HEK293 (cell line): ENCODE results near the gene GUCY2D.

Experiments used
- GLIS1 ChIP-seq: fragments of 450-650 bp; formaldehyde crosslinking; IDR thresholded peaks from 2 replicates; pipeline ENCODE4 v1.5.1; 2016; ENCODE audit warnings: missing biosample characterization, missing genetic modification characterization
- SCRT2 ChIP-seq: fragments of 450-650 bp; formaldehyde crosslinking; IDR thresholded peaks from 2 replicates; pipeline ENCODE4 v1.5.1; 2016; ENCODE audit warnings: missing biosample characterization, missing genetic modification characterization
- ZBTB21 ChIP-seq: fragments of 450-650 bp; formaldehyde crosslinking; IDR thresholded peaks from 2 replicates; pipeline ENCODE4 v1.5.1; 2017; ENCODE audit warnings: missing biosample characterization, missing genetic modification characterization
- ZBTB44 ChIP-seq: fragments of 450-650 bp; IDR thresholded peaks from 2 replicates; pipeline ENCODE4 v1.5.1; 2018; ENCODE audit warnings: missing biosample characterization, mild to moderate bottlenecking, missing genetic modification characterization
- ZNF114 ChIP-seq: fragments of 450-650 bp; formaldehyde crosslinking; IDR thresholded peaks from 2 replicates; pipeline ENCODE4 v1.5.0; 2017; ENCODE audit warnings: missing biosample characterization, missing genetic modification characterization
- ZNF148 ChIP-seq: fragments of 450-650 bp; formaldehyde crosslinking; IDR thresholded peaks from 2 replicates; pipeline ENCODE4 v1.5.0; 2017; ENCODE audit warnings: missing biosample characterization, missing genetic modification characterization, borderline replicate concordance
- ZNF223 ChIP-seq: fragments of 450-650 bp; formaldehyde crosslinking; IDR thresholded peaks from 2 replicates; pipeline ENCODE4 v1.5.1; 2016; ENCODE audit warnings: missing biosample characterization, missing genetic modification characterization
- ZNF24 ChIP-seq: fragments of 450-650 bp; formaldehyde crosslinking; IDR thresholded peaks from 2 replicates; pipeline ENCODE4 v1.5.1; 2016; ENCODE audit warnings: missing biosample characterization, missing genetic modification characterization
- ZNF426 ChIP-seq: fragments of 450-650 bp; formaldehyde crosslinking; IDR thresholded peaks from 2 replicates; pipeline ENCODE4 v1.5.1; 2017; ENCODE audit warnings: missing biosample characterization, missing genetic modification characterization, mild to moderate bottlenecking, inconsistent platforms, moderate library complexity
- ZNF510 ChIP-seq: fragments of 450-650 bp; formaldehyde crosslinking; IDR thresholded peaks from 2 replicates; pipeline ENCODE4 v1.5.1; 2018; ENCODE audit warnings: mild to moderate bottlenecking, missing genetic modification characterization, missing biosample characterization; ENCODE audit not compliant: insufficient replicate concordance
- ZNF521 ChIP-seq: fragments of 450-650 bp; formaldehyde crosslinking; IDR thresholded peaks from 2 replicates; pipeline ENCODE4 v1.5.1; 2017; ENCODE audit warnings: missing biosample characterization, mild to moderate bottlenecking, missing genetic modification characterization
- ZNF529 ChIP-seq: fragments of 450-650 bp; formaldehyde crosslinking; IDR thresholded peaks from 2 replicates; pipeline ENCODE4 v1.5.1; 2017; ENCODE audit warnings: missing genetic modification characterization, missing biosample characterization; ENCODE audit not compliant: insufficient replicate concordance
- ZNF561 ChIP-seq: fragments of 450-650 bp; IDR thresholded peaks from 2 replicates; pipeline ENCODE4 v1.5.1; 2018; ENCODE audit warnings: missing biosample characterization, missing genetic modification characterization, borderline replicate concordance
- ZNF580 ChIP-seq: fragments of 450-650 bp; formaldehyde crosslinking; IDR thresholded peaks from 2 replicates; pipeline ENCODE4 v1.5.1; 2016; ENCODE audit warnings: missing biosample characterization, missing genetic modification characterization
- ZNF600 ChIP-seq: fragments of 450-650 bp; formaldehyde crosslinking; IDR thresholded peaks from 2 replicates; pipeline ENCODE4 v1.5.1; 2016; ENCODE audit warnings: missing biosample characterization, missing genetic modification characterization
- ZNF707 ChIP-seq: fragments of 450-650 bp; formaldehyde crosslinking; IDR thresholded peaks from 2 replicates; pipeline ENCODE4 v1.5.1; 2016; ENCODE audit warnings: missing biosample characterization, missing genetic modification characterization
- ZSCAN23 ChIP-seq: fragments of 450-650 bp; formaldehyde crosslinking; IDR thresholded peaks from 2 replicates; pipeline ENCODE4 v1.5.1; 2016; ENCODE audit warnings: missing biosample characterization, missing genetic modification characterization
- TF ChIP-seq, protein P1 (sequence below): fragments of 450-650 bp; formaldehyde crosslinking; IDR thresholded peaks from 2 replicates; pipeline ENCODE4 v1.5.1; 2017; ENCODE audit warnings: missing biosample characterization, mild to moderate bottlenecking, missing genetic modification characterization, moderate library complexity
- TF ChIP-seq, protein P2 (sequence below): fragments of 450-650 bp; formaldehyde crosslinking; IDR thresholded peaks from 2 replicates; pipeline ENCODE4 v1.5.1; 2016; ENCODE audit warnings: missing biosample characterization, missing genetic modification characterization
- TF ChIP-seq, protein P3 (sequence below): fragments of 450-650 bp; formaldehyde crosslinking; IDR thresholded peaks from 2 replicates; pipeline ENCODE4 v1.5.1; 2016; ENCODE audit warnings: missing biosample characterization, missing genetic modification characterization
- TF ChIP-seq, protein P4 (sequence below): fragments of 450-650 bp; IDR thresholded peaks from 2 replicates; pipeline ENCODE4 v1.5.1; 2018; ENCODE audit warnings: missing biosample characterization, missing genetic modification characterization

GUCY2D gene

GRCh38 chr17:8062807-8063483 lies 60.5 kb downstream of the GUCY2D start (continued):
- TF ChIP-seq, protein P1, sequence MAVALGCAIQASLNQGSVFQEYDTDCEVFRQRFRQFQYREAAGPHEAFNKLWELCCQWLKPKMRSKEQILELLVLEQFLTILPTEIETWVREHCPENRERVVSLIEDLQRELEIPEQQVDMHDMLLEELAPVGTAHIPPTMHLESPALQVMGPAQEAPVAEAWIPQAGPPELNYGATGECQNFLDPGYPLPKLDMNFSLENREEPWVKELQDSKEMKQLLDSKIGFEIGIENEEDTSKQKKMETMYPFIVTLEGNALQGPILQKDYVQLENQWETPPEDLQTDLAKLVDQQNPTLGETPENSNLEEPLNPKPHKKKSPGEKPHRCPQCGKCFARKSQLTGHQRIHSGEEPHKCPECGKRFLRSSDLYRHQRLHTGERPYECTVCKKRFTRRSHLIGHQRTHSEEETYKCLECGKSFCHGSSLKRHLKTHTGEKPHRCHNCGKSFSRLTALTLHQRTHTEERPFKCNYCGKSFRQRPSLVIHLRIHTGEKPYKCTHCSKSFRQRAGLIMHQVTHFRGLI (tag by site-specific recombination) = no peak
- TF ChIP-seq ZNF529 (tag by site-specific recombination) = no peak
- TF ChIP-seq ZNF580 = 0 out of 2 replicates have a peak, but pooled peaks have one; percentile 62
- TF ChIP-seq ZBTB44 = 0 out of 2 replicates have a peak, but pooled peaks have one; percentile 8
- TF ChIP-seq ZSCAN23 (tag by site-specific recombination) = no peak
- TF ChIP-seq, protein P2, sequence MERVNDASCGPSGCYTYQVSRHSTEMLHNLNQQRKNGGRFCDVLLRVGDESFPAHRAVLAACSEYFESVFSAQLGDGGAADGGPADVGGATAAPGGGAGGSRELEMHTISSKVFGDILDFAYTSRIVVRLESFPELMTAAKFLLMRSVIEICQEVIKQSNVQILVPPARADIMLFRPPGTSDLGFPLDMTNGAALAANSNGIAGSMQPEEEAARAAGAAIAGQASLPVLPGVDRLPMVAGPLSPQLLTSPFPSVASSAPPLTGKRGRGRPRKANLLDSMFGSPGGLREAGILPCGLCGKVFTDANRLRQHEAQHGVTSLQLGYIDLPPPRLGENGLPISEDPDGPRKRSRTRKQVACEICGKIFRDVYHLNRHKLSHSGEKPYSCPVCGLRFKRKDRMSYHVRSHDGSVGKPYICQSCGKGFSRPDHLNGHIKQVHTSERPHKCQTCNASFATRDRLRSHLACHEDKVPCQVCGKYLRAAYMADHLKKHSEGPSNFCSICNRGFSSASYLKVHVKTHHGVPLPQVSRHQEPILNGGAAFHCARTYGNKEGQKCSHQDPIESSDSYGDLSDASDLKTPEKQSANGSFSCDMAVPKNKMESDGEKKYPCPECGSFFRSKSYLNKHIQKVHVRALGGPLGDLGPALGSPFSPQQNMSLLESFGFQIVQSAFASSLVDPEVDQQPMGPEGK = no peak
- TF ChIP-seq ZNF510 (tag by site-specific recombination) = no peak
- TF ChIP-seq GLIS1 (tag by site-specific recombination) = peak; percentile 36; the same call in 1 of the 2 replicates
- 0 out of 2 replicates have a peak, but pooled peaks have one; percentile 31 for TF ChIP-seq ZNF561 (tag by site-specific recombination)
- TF ChIP-seq ZNF600 (tag by site-specific recombination) = peak; percentile 89
- no peak for TF ChIP-seq ZNF521 (tag by site-specific recombination)
- TF ChIP-seq, protein P3, sequence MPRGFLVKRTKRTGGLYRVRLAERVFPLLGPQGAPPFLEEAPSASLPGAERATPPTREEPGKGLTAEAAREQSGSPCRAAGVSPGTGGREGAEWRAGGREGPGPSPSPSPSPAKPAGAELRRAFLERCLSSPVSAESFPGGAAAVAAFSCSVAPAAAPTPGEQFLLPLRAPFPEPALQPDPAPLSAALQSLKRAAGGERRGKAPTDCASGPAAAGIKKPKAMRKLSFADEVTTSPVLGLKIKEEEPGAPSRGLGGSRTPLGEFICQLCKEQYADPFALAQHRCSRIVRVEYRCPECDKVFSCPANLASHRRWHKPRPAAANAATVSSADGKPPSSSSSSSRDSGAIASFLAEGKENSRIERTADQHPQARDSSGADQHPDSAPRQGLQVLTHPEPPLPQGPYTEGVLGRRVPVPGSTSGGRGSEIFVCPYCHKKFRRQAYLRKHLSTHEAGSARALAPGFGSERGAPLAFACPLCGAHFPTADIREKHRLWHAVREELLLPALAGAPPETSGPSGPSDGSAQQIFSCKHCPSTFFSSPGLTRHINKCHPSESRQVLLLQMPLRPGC = peak; percentile 66; the same call in 1 of the 2 replicates
- TF ChIP-seq ZNF426 (tag by site-specific recombination) = no peak
- TF ChIP-seq ZNF148 (tag by site-specific recombination) = no peak
- TF ChIP-seq ZBTB21 (tag by site-specific recombination) = no peak; the same call in 1 of the 2 replicates
- no peak for TF ChIP-seq ZNF223 (tag by site-specific recombination)
- TF ChIP-seq, protein P4, sequence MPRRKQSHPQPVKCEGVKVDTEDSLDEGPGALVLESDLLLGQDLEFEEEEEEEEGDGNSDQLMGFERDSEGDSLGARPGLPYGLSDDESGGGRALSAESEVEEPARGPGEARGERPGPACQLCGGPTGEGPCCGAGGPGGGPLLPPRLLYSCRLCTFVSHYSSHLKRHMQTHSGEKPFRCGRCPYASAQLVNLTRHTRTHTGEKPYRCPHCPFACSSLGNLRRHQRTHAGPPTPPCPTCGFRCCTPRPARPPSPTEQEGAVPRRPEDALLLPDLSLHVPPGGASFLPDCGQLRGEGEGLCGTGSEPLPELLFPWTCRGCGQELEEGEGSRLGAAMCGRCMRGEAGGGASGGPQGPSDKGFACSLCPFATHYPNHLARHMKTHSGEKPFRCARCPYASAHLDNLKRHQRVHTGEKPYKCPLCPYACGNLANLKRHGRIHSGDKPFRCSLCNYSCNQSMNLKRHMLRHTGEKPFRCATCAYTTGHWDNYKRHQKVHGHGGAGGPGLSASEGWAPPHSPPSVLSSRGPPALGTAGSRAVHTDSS = no peak
- no peak for TF ChIP-seq ZNF24
- TF ChIP-seq SCRT2 = no peak
- no peak for TF ChIP-seq ZNF114 (tag by site-specific recombination)
- no peak for TF ChIP-seq ZNF707
- TF ChIP-seq, all 188 proteins: peak for 29
